Globus pallidus (tissue), 1 donor: ENCODE measurements around the gene KRT85.
A peak's percentile ranks its signal among the peaks of the same experiment; 100 is the strongest.

Experiments
- DNase-seq: peaks from one replicate; pipeline ENCODE4 v3.0.0-alpha.2; 2015; ENCODE audit warnings: low spot score

Gene KRT85

DNA sequence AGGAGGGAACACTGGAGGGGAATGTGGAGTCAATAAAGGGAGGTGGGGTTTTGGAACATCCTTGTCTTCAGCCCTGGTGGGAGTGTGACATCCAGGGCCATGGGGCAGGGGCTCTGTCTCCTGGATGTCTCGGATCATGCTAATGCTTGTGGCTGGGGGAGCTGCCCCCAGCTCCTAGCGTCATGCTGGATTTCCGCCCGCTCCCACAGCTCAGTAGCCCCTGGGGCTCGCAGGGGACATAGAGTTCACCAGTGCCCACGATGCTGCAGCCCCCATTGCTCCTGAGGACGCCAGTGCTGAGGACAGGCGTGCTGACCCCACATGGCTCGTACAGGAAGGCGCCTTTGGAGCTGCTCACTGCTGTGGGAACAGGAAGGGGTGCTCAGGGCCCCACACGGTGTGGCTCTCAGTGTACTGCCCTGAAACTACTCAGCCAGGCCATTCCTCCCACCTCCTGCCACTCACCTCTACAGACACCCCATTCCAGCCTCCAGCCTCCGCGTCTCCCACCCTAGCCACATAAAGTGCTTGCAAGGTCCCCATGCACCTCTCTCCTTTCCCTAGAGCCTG, 27.6 kb upstream of the KRT85 start:
- no peak for DNase-seq

DNA sequence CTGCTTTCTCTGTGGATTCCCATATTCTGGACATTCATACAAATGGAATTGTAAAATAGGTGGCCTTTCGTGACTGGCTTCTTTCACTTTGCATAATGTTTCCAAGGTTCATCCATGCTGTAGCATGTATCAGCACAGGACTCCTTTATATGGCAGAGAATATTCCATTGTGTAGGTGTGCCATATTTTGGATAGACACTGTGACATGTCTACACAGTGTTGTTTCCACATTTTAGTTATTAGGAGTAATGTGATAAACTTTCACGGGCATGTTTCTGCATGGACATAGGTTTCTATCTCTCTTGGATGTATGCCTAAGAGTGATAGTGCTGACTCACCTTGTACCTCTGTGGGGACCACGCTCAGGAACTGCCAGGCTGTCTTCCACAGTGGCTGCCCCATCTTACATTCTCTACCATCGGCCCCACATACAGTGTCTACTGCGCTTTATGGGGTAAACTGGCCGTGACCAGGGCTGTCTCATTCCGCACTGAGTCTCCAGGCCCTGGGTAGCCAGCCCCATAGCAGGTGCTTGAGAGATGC, 25.3 kb upstream of the KRT85 start:
- no peak for DNase-seq

DNA sequence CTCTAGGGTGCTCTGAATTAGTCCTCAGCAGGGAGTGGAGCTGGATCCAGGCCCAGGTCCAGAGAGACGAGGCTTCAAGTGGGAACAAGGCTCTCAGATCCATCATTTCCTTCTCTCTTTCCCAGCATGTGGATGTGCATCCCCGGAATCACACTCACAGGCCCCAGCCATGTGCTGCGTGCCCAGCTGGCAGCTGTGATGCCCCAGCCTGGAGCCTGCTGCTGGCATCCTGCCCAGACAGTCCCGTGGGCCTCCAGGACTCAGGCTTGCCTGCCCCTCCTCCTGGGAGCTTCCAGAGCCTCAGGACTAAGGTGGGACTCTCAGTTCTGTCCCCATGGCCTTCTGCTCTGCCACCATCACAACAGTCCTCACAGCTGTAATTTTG, 24.3 kb upstream of the KRT85 start:
- DNase-seq, result peak; percentile 70

- DNase-seq, result peak; percentile 3
These were observed 23.7 kb upstream of the KRT85 start for GRCh38 chr12:52390739-52391617.

GRCh38 chr12:52389313-52390207, 22.3 kb upstream of the KRT85 start:
- no peak for DNase-seq

GRCh38 chr12:52387859-52388258, 20.6 kb upstream of the KRT85 start:
- DNase-seq, result no peak

DNA sequence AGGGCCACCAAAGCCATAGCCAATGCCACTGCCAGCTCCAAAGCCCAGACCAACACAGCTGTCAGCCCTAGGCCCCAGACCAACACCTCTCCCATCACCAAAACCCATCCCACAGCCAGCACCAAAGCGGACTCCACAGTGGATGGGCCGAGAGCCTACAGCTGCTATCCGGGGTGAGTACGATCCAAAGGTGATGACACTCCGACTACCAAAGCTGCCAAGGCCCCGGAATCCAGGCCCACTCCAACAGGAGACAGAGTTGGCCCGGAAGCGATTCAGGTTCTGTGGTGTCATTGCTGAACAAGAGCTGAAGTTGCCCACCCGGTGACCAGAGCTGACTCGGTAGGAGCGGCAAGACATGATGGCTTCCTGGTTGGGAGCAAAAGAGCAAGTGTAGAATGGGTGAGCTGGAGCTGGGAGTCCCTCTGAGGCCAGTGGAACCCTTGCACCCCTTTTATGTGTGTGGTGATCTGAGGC, 18.0 kb upstream of the KRT85 start, which contains the start of gene KRT84:
KRT84 (minus strand) TSS at position 427 of the 477 bp plus-strand sequence; CDS start at position 360, 67 bp downstream.
- no peak for DNase-seq

DNA sequence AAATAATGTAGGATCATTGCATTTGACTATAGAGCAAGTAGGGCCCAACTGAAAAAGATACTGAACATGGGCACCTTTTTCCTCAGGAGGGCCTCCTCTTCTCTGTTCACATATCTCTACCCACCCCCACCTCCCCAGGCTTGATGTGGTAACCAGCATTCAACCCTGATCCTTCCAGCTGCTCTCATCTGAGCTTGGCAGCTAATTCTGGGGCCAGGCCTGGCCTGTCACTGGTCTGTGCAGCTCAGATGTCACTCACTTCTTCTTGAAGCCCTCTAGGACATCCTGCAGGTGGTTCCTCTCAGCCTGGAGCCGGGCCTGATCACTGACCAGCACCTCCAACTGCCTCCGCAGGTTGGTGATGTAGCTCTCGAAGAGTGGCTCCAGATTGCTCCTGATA, 16.1 kb upstream of the KRT85 start:
- no peak for DNase-seq

- no peak for DNase-seq
These were observed 15.6 kb upstream of the KRT85 start for GRCh38 chr12:52382854-52383253.

- DNase-seq, result no peak
These were observed 13.9 kb upstream of the KRT85 start for GRCh38 chr12:52381206-52381605.

DNA sequence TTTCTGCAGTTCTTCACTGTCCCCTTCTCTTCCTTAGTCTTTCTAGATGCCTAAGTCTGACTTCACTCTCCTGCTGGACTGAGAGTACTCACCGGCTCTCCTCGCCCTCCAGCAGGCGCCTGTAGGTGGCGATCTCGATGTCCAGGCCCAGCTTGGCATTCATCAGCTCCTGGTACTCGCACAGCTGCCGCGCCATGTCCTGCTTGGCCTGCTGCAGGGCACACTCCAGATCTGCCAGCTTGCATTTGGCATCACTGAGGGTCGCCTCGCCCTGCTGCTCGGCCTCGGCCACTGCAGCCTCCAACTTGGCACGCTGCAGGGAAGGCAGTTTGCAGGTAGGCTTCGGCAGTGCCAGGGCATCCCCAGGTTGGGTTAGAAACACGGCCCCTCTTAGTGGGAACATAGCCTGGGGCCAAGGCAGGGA, 13.0 kb upstream of the KRT85 start:
- peak; percentile 45 for DNase-seq

DNA sequence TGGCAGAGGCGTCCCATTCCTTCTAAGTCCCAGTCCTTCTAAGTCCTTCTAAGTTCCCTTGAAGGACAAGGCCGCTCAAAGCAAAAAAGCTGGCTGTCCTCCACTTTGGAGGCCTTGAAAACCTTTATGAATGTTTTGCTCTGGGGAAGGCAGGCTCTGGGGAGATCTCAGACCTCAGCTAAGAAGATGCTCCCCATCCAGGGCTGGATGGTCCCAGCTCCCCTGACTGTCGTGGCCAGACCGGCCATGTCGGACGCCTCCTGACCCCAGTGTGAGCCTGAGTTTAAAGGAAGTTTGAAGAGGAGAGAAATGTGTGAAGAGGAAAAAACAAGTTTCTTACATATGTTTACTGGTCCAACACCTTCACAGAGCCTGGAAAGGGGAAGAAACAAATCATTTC, 12.3 kb upstream of the KRT85 start:
- DNase-seq, result no peak

GRCh38 chr12:52378091-52378490, 10.8 kb upstream of the KRT85 start:
- no peak for DNase-seq

DNA sequence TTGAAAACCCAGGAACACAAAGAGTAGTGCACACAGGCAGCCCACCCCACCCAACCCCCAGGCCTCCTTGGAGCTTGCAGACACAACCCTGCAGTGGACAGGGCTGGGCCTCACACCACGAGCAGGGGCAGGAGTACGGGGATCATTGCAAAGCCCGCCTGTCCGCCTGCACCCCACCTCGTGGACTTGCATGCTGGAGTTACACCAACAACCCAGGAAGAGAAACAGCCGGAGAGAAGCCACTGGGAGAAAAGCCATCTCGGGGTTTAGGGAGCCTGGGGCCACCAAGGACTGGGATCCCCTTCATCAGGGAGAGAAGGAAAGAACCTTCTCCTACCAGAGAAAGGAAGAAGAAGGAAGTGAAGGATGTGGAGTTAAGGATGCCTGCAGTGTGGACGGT, 10.0 kb upstream of the KRT85 start:
- no peak for DNase-seq

GRCh38 chr12:52372216-52373154, 5.2 kb upstream of the KRT85 start:
- peak; percentile 81 for DNase-seq

- DNase-seq, result no peak
These were observed 4.4 kb upstream of the KRT85 start for GRCh38 chr12:52371716-52372115.

- DNase-seq, result peak; percentile 78
These were observed 3.8 kb upstream of the KRT85 start for GRCh38 chr12:52370926-52371608.

GRCh38 chr12:52369809-52370208, 2.5 kb upstream of the KRT85 start:
- DNase-seq, result no peak

DNA sequence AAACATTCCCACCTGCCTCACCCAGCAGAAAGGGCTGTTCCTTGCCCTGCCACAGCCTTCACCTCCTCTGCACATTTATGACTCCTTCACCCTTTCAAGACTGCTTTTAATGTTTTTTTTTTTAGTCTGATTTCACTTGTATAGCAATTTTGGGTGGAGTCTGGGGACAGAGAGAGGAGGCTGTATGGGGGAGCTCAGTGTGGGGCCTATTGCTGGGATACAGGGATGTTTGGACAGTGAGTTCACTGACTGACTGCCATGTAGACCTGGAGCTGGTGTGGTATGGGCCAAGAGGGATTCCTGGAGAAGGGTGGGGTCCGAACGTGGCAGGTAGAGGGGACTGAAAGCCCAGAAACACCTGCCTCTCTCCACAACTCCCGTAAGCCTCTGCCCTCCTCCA, 1.9 kb upstream of the KRT85 start:
- DNase-seq, result no peak

GRCh38 chr12:52368508-52368907, 1.2 kb upstream of the KRT85 start:
- no peak for DNase-seq
